Esophagus squamous epithelium (tissue), 4 donors: Measurements from ENCODE around the gene CAMTA1.

Experiments used
- POLR2A ChIP-seq, 4 donors: fragments of 450-650 bp; IDR thresholded peaks; one replicate each; pipeline ENCODE4 v1.6.1; 2017; ENCODE audit warnings: antibody characterized with exemption in 4 of 4, mild to moderate bottlenecking in 4 of 4, moderate library complexity in 3 of 4
- TF ChIP-seq, protein P1 (sequence below), 6 experiments: fragments of 450-650 bp in 4 of 6; fragments of 200-600 bp in 2 of 6; sonication (generic) in 2 of 6; IDR thresholded peaks; one replicate each; pipeline ENCODE4 v1.5.1; 2016 to 2019; ENCODE audit warnings: antibody characterized with exemption in 6 of 6, mild to moderate bottlenecking in 4 of 6, moderate library complexity in 4 of 6

GRCh38 chr1:7002728-7003127 is 217.5 kb downstream of the CAMTA1 start:
- TF ChIP-seq POLR2A (IDR thresholded peaks at IDR 0.05) = no peak
- TF ChIP-seq, protein P1, sequence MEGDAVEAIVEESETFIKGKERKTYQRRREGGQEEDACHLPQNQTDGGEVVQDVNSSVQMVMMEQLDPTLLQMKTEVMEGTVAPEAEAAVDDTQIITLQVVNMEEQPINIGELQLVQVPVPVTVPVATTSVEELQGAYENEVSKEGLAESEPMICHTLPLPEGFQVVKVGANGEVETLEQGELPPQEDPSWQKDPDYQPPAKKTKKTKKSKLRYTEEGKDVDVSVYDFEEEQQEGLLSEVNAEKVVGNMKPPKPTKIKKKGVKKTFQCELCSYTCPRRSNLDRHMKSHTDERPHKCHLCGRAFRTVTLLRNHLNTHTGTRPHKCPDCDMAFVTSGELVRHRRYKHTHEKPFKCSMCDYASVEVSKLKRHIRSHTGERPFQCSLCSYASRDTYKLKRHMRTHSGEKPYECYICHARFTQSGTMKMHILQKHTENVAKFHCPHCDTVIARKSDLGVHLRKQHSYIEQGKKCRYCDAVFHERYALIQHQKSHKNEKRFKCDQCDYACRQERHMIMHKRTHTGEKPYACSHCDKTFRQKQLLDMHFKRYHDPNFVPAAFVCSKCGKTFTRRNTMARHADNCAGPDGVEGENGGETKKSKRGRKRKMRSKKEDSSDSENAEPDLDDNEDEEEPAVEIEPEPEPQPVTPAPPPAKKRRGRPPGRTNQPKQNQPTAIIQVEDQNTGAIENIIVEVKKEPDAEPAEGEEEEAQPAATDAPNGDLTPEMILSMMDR (IDR thresholded peaks at IDR 0.05) = no peak
